GM21737 (cell line): ENCODE data around the gene FABP7.
"Not testable (repeated sequence)": the region's sequence is repeated elsewhere in the genome, so short reads cannot be mapped to it uniquely, and the experiment has no call there.

Experiments used
- ATAC-seq: cut with Tn5 transposase; IDR thresholded peaks from one replicate; pipeline ENCODE4 v1.9.1; 2021; ENCODE audit warnings: mild to moderate bottlenecking, moderate library complexity; ENCODE audit not compliant: unreplicated experiment

FABP7 gene

GRCh38 chr6:122779667-122780066, at the start of gene FABP7:
Gene FABP7 (plus strand): TSS chr6:122779716. CDS start chr6:122779795, 79 bp downstream.
- ATAC-seq = no peak

- ATAC-seq = no peak
Measured at GRCh38 chr6:122730334-122730733, 49.2 kb upstream of the FABP7 start.

GRCh38 chr6:122730775-122731386, 48.6 kb upstream of the FABP7 start:
- peak; percentile 64 for ATAC-seq

GRCh38 chr6:122733259-122733658, 46.3 kb upstream of the FABP7 start:
- ATAC-seq = no peak

- no peak for ATAC-seq
Measured at GRCh38 chr6:122734529-122735395, 44.8 kb upstream of the FABP7 start.

GRCh38 chr6:122735582-122735981, 43.9 kb upstream of the FABP7 start:
- ATAC-seq = no peak

- no peak for ATAC-seq
Measured at GRCh38 chr6:122736163-122736562, 43.4 kb upstream of the FABP7 start.

GRCh38 chr6:122736616-122737015, 42.9 kb upstream of the FABP7 start:
- ATAC-seq = no peak

GRCh38 chr6:122740091-122740490, 39.4 kb upstream of the FABP7 start:
- ATAC-seq = no peak

- no peak for ATAC-seq
Measured at GRCh38 chr6:122740936-122741335, 38.6 kb upstream of the FABP7 start.

- ATAC-seq = not testable (repeated sequence)
Measured at GRCh38 chr6:122744247-122744646, 35.3 kb upstream of the FABP7 start.

GRCh38 chr6:122744856-122745255, 34.7 kb upstream of the FABP7 start:
- not testable (repeated sequence) for ATAC-seq

- ATAC-seq = no peak
Measured at GRCh38 chr6:122746688-122747087, 32.8 kb upstream of the FABP7 start.

GRCh38 chr6:122747573-122747972, 31.9 kb upstream of the FABP7 start:
- no peak for ATAC-seq

- not testable (repeated sequence) for ATAC-seq
Measured at GRCh38 chr6:122748945-122749344, 30.6 kb upstream of the FABP7 start.

- ATAC-seq = no peak
Measured at GRCh38 chr6:122749451-122750050, 30.0 kb upstream of the FABP7 start.

- peak; percentile 87 for ATAC-seq
Measured at GRCh38 chr6:122751326-122751725, 28.2 kb upstream of the FABP7 start.

GRCh38 chr6:122752459-122752858, 27.1 kb upstream of the FABP7 start:
- ATAC-seq = no peak

- no peak for ATAC-seq
Measured at GRCh38 chr6:122753000-122753687, 26.4 kb upstream of the FABP7 start.

- no peak for ATAC-seq
Measured at GRCh38 chr6:122753688-122754056, 25.8 kb upstream of the FABP7 start.

GRCh38 chr6:122754191-122754731, 25.3 kb upstream of the FABP7 start:
- ATAC-seq = no peak
